PC-3 (cell line): ENCODE data around the gene ORM2.

Experiments used
- CTCF ChIP-seq: fragments of 300-600 bp; sonication (generic); conservative IDR thresholded peaks from 2 replicates; pipeline ENCODE4 v1.5.1; 2017; ENCODE audit warnings: antibody characterized with exemption, low read depth, mild to moderate bottlenecking, low read length
- EZH2 ChIP-seq: fragments of 300-600 bp; sonication (generic); IDR thresholded peaks from one replicate; pipeline ENCODE4 v1.6.1; 2017; ENCODE audit warnings: antibody characterized with exemption, mild to moderate bottlenecking, low read length; ENCODE audit not compliant: unreplicated experiment

GRCh38 chr9:114280636-114281472 lies 48.8 kb upstream of the ORM2 start:
- TF ChIP-seq EZH2 (no peak), CTCF (no peak)
